Upper lobe of left lung (tissue), 6 donors: ENCODE results near the gene FBXO45. TPM values are rescaled to one million over a fixed set of nuclear protein-coding genes. Genes with fewer than 3 reads are reported as not detected.

Experiments
- ATAC-seq, 2 donors: fragments of 200-7000 bp; cut with Tn5 transposase; one replicate each; pipeline ENCODE4 v1.9.1; 2022; ENCODE audit warnings: mild to moderate bottlenecking in 2 of 2, moderate library complexity in 2 of 2; ENCODE audit not compliant: low FRiP score in 2 of 2
- DNase-seq, 2 donors: peaks; one replicate each; pipeline ENCODE4 v3.0.0-alpha.2; 2019 to 2020
- H3K27ac ChIP-seq, 4 donors: fragments of 200-600 bp; sonication (generic); one replicate each; pipeline ENCODE4 v1.5.1; 2016 to 2019
- H3K27me3 ChIP-seq, 4 donors: fragments of 200-600 bp; sonication (generic); one replicate each; pipeline ENCODE4 v1.5.1; 2017 to 2019
- H3K36me3 ChIP-seq, 4 donors: fragments of 200-600 bp; sonication (generic); one replicate each; pipeline ENCODE4 v1.5.1; 2016 to 2019
- H3K4me1 ChIP-seq, 4 donors: fragments of 200-600 bp; sonication (generic); one replicate each; pipeline ENCODE4 v1.5.1; 2018 to 2019
- H3K4me3 ChIP-seq, 4 donors: fragments of 200-600 bp; sonication (generic); one replicate each; pipeline ENCODE4 v1.5.1; 2017 to 2019; ENCODE audit warnings: mild to moderate bottlenecking in 2 of 4, moderate library complexity in 1 of 4
- H3K9me3 ChIP-seq, 4 donors: fragments of 200-600 bp; sonication (generic); one replicate each; pipeline ENCODE4 v1.5.1; 2018 to 2019
- CTCF ChIP-seq, 6 experiments: fragments of 450-650 bp in 4 of 6; fragments of 200-600 bp in 2 of 6; sonication (generic) in 2 of 6; IDR thresholded peaks; one replicate each; pipeline ENCODE4 v1.5.1; 2016 to 2019; ENCODE audit warnings: antibody characterized with exemption in 6 of 6
- EP300 ChIP-seq, 4 donors: sonication (generic); formaldehyde crosslinking; IDR thresholded peaks; one replicate each; pipeline ENCODE4 v1.5.1; 2017; ENCODE audit warnings: antibody characterized with exemption in 4 of 4, control low read depth in 2 of 4
- POLR2A ChIP-seq, 4 donors: fragments of 450-650 bp; IDR thresholded peaks; one replicate each; pipeline ENCODE4 v1.5.1; 2016 to 2017; ENCODE audit warnings: antibody characterized with exemption in 4 of 4, mild to moderate bottlenecking in 2 of 4
- POLR2AphosphoS5 ChIP-seq, 2 donors: sonication (generic); formaldehyde crosslinking; IDR thresholded peaks; one replicate each; pipeline ENCODE4 v1.5.1; 2017; ENCODE audit warnings: antibody characterized with exemption in 2 of 2
- WGBS, 2 donors: methylation state at CpG; one replicate each; pipeline ENCODE4 v1.1.5; 2017 to 2018; 5-methylcytosine and 5-hydroxymethylcytosine counted together
- total RNA-seq, 6 donors: library from RNA; depleted of rRNA in 4 of 6; stranded (reverse); fragments of >200 nt in 4 of 6; gene quantifications; one replicate each; pipeline versions ENCODE4 v1.1.0 to v1.2.1, GENCODE V29; 2016 to 2021
- donor health status: DM: no; HTN: no; CAD: no; lungs with moderate emphysema.
- donor health status: DM: no; HTN: yes; CAD: no; lungs with severe emphysema.

The FBXO45 gene
- total RNA-seq, 6 donors from 2014 or later = 2.2 to 9.6 (median 6.4) TPM

GRCh38 chr3:196631682-196632045 is 63.2 kb downstream of the FBXO45 start:
- TF ChIP-seq POLR2A (IDR thresholded peaks at IDR 0.05) (no peak), POLR2AphosphoS5 (IDR thresholded peaks at IDR 0.05) (no peak), CTCF (IDR thresholded peaks at IDR 0.05) (no peak), EP300 (IDR thresholded peaks at IDR 0.05) (no peak)
- Histone ChIP-seq H3K4me3 (peak overlapping the region; percentile 55 to 72 (median 63)), H3K27ac (peak overlapping the region; percentile 87 to 97 (median 94)), H3K4me1 (peaks cover 12 to 33% (median 28%) of the 10 kb centered on the region in 4 donors), H3K27me3 (no peaks in the 10 kb centered on the region), H3K9me3 (no peaks in the 10 kb centered on the region), H3K36me3 (no peaks in the 10 kb centered on the region)
- WGBS, 2 donors = 22 to 26% methylated on average over 5 of the region's 5 CpGs
- ATAC-seq (no peak), DNase-seq (no peak)

GRCh38 chr3:196632046-196632751 is 63.7 kb downstream of the FBXO45 start:
- peak overlapping the region; percentile 55 to 72 (median 63) for H3K4me3 ChIP-seq
- peak overlapping the region; percentile 87 to 97 (median 94) for H3K27ac ChIP-seq
- peak; percentile 91 to 96 for DNase-seq
- 1 to 3% methylated on average over 17 to 35 of the region's 43 CpGs for WGBS, 2 donors
- no peaks in the 10 kb centered on the region for H3K27me3 ChIP-seq
- no peaks in the 10 kb centered on the region for H3K9me3 ChIP-seq
- TF ChIP-seq EP300 (IDR thresholded peaks at IDR 0.05) = no peak
- peak in 4 of 6 experiments; percentile 19 to 33 (median 26) for TF ChIP-seq CTCF (IDR thresholded peaks at IDR 0.05)
- peak in 3 of 4 donors; percentile 56 to 76 (median 59) for TF ChIP-seq POLR2A (IDR thresholded peaks at IDR 0.05)
- peak; percentile 33 to 57 for TF ChIP-seq POLR2AphosphoS5 (IDR thresholded peaks at IDR 0.05)
- ATAC-seq = peak; percentile 95 to 96
- peaks cover 12 to 36% (median 28%) of the 10 kb centered on the region in 4 donors for H3K4me1 ChIP-seq
- no peaks in the 10 kb centered on the region for H3K36me3 ChIP-seq

- no peak for TF ChIP-seq EP300 (IDR thresholded peaks at IDR 0.05)
- TF ChIP-seq POLR2A (IDR thresholded peaks at IDR 0.05) = no peak
- TF ChIP-seq POLR2AphosphoS5 (IDR thresholded peaks at IDR 0.05) = no peak
- TF ChIP-seq CTCF (IDR thresholded peaks at IDR 0.05) = no peak
- 71 to 78% methylated on average over 12 of the region's 12 CpGs for WGBS, 2 donors
- Histone ChIP-seq H3K4me1 (peaks cover 16 to 38% (median 31%) of the 10 kb centered on the region in 4 donors), H3K4me3 (peak overlapping the region in 2 of 4 donors; percentile 55 to 72), H3K27me3 (no peaks in the 10 kb centered on the region), H3K27ac (peak overlapping the region; percentile 87 to 97 (median 94)), H3K36me3 (no peaks in the 10 kb centered on the region), H3K9me3 (no peaks in the 10 kb centered on the region)
- ATAC-seq = no peak
- no peak for DNase-seq
Measured at GRCh38 chr3:196633555-196634151, 65.2 kb downstream of the FBXO45 start.

GRCh38 chr3:196634224-196634623 is 65.8 kb downstream of the FBXO45 start:
- Histone ChIP-seq H3K27ac (peak overlapping the region; percentile 87 to 97 (median 94)), H3K4me1 (peaks cover 16 to 44% (median 35%) of the 10 kb centered on the region in 4 donors), H3K27me3 (no peaks in the 10 kb centered on the region), H3K4me3 (no peak overlapping the region), H3K36me3 (no peaks in the 10 kb centered on the region), H3K9me3 (no peaks in the 10 kb centered on the region)
- TF ChIP-seq POLR2AphosphoS5 (IDR thresholded peaks at IDR 0.05) (no peak), CTCF (IDR thresholded peaks at IDR 0.05) (no peak), POLR2A (IDR thresholded peaks at IDR 0.05) (no peak), EP300 (IDR thresholded peaks at IDR 0.05) (no peak)
- ATAC-seq (peak in 1 of 2 donors; percentile 26), DNase-seq (no peak)
- 67% methylated on average over 10 of the region's 10 CpGs for WGBS, 2 donors
